HEK293 (cell line): ENCODE results near the gene CDC25C.
A peak's percentile ranks its signal among the peaks of the same experiment; 100 is the strongest.

Experiments used
- CTCF ChIA-PET: fragments of 350-600 bp; formaldehyde crosslinking; extraction: SDS; loops from one replicate; lab custom pipeline; 2021; ENCODE audit warnings: antibody characterized with exemption; lab: Yijun Ruan, JAX
- POLR2A ChIA-PET: fragments of 300-600 bp; formaldehyde crosslinking; extraction: SDS; loops from one replicate; lab custom pipeline; 2020; ENCODE audit warnings: antibody characterized with exemption, inconsistent platforms; lab: Yijun Ruan, JAX
- H3K27ac ChIP-seq: fragments of 200-500 bp; sonication (Bioruptor generic); 2 replicates; pipeline ENCODE4 v1.5.1; 2014; ENCODE audit warnings: low read depth, low read length, control low read depth, inconsistent platforms; ENCODE audit errors: extremely low read depth
- H3K36me3 ChIP-seq, 2 experiments: fragments of 200-500 bp in 1 of 2; sonication (Bioruptor generic) in 1 of 2; 1 replicate in 1 of 2; 2 replicates in 1 of 2; pipeline ENCODE4 v1.5.1; 2014 to 2017; ENCODE audit warnings: inconsistent platforms in 2 of 2, low read length in 2 of 2; ENCODE audit not compliant: control insufficient read depth in 2 of 2, insufficient read depth in 1 of 2
- H3K4me1 ChIP-seq: fragments of 200-500 bp; sonication (Bioruptor generic); 2 replicates; pipeline ENCODE4 v1.5.1; 2014; ENCODE audit warnings: mild to moderate bottlenecking, low read length, inconsistent platforms; ENCODE audit not compliant: control insufficient read depth, insufficient read depth
- H3K4me3 ChIP-seq: 2 replicates; pipeline ENCODE4 v1.5.1; 2011; ENCODE audit warnings: low read depth, mild to moderate bottlenecking, control low read depth, low read length, moderate library complexity
- H3K9me3 ChIP-seq: fragments of 200-500 bp; sonication (Bioruptor generic); 2 replicates; pipeline ENCODE4 v1.5.1; 2014; ENCODE audit warnings: low read depth, low read length, inconsistent platforms; ENCODE audit not compliant: control insufficient read depth, insufficient read depth
- FEZF1 ChIP-seq: fragments of 450-650 bp; formaldehyde crosslinking; IDR thresholded peaks from 2 replicates; pipeline ENCODE4 v1.5.1; 2016; ENCODE audit warnings: missing biosample characterization, missing genetic modification characterization
- GLI4 ChIP-seq: fragments of 450-650 bp; formaldehyde crosslinking; IDR thresholded peaks from 2 replicates; pipeline ENCODE4 v1.5.1; 2016; ENCODE audit warnings: missing biosample characterization, missing genetic modification characterization
- HOXD13 ChIP-seq: sonication (generic); formaldehyde crosslinking; IDR thresholded peaks from 2 replicates; pipeline ENCODE4 v1.8.0; 2022; ENCODE audit warnings: missing genetic modification reagents, borderline replicate concordance
- IKZF3 ChIP-seq: fragments of 450-650 bp; IDR thresholded peaks from 2 replicates; pipeline ENCODE4 v1.5.0; 2018; ENCODE audit warnings: missing biosample characterization, mild to moderate bottlenecking, missing genetic modification characterization, moderate library complexity
- MZF1 ChIP-seq: fragments of 450-650 bp; formaldehyde crosslinking; IDR thresholded peaks from 2 replicates; pipeline ENCODE4 v1.5.1; 2017; ENCODE audit warnings: missing biosample characterization, missing genetic modification characterization, borderline replicate concordance
- OSR2 ChIP-seq: fragments of 450-650 bp; formaldehyde crosslinking; IDR thresholded peaks from 2 replicates; pipeline ENCODE4 v1.5.1; 2016; ENCODE audit warnings: missing biosample characterization, missing genetic modification characterization
- PRDM1 ChIP-seq: fragments of 450-650 bp; formaldehyde crosslinking; IDR thresholded peaks from 2 replicates; pipeline ENCODE4; 2016; ENCODE audit warnings: missing biosample characterization, missing genetic modification characterization
- TRIM28 ChIP-seq: IDR thresholded peaks from 2 replicates; pipeline ENCODE4 v1.6.1; 2011; ENCODE audit warnings: low read length, control low read depth, borderline replicate concordance
- YY1 ChIP-seq: fragments of 450-650 bp; formaldehyde crosslinking; IDR thresholded peaks from 2 replicates; pipeline ENCODE4 v1.5.1; 2018; ENCODE audit warnings: missing biosample characterization, missing genetic modification characterization
- ZNF140 ChIP-seq: fragments of 450-650 bp; formaldehyde crosslinking; IDR thresholded peaks from 2 replicates; pipeline ENCODE4 v1.5.1; 2016; ENCODE audit warnings: missing biosample characterization, missing genetic modification characterization
- ZNF24 ChIP-seq: fragments of 450-650 bp; formaldehyde crosslinking; IDR thresholded peaks from 2 replicates; pipeline ENCODE4 v1.5.1; 2016; ENCODE audit warnings: missing biosample characterization, missing genetic modification characterization
- ZNF549 ChIP-seq: fragments of 450-650 bp; IDR thresholded peaks from 2 replicates; pipeline ENCODE4 v1.5.1; 2018; ENCODE audit warnings: missing biosample characterization, missing genetic modification characterization, mild to moderate bottlenecking, inconsistent platforms, moderate library complexity
- ZNF561 ChIP-seq: fragments of 450-650 bp; IDR thresholded peaks from 2 replicates; pipeline ENCODE4 v1.5.1; 2018; ENCODE audit warnings: missing biosample characterization, missing genetic modification characterization, borderline replicate concordance
- ZNF623 ChIP-seq: fragments of 450-650 bp; formaldehyde crosslinking; IDR thresholded peaks from 2 replicates; pipeline ENCODE4 v1.5.1; 2016; ENCODE audit warnings: missing biosample characterization, missing genetic modification characterization
- ZNF629 ChIP-seq: fragments of 450-650 bp; formaldehyde crosslinking; IDR thresholded peaks from 2 replicates; pipeline ENCODE4 v1.5.1; 2017; ENCODE audit warnings: missing biosample characterization, missing genetic modification characterization
- ZNF654 ChIP-seq: fragments of 450-650 bp; formaldehyde crosslinking; IDR thresholded peaks from 2 replicates; pipeline ENCODE4 v1.5.1; 2016; ENCODE audit warnings: low read depth, missing biosample characterization, missing genetic modification characterization
- ZNF660 ChIP-seq: fragments of 450-650 bp; IDR thresholded peaks from 2 replicates; pipeline ENCODE4 v1.5.1; 2018; ENCODE audit warnings: missing biosample characterization, mild to moderate bottlenecking, missing genetic modification characterization
- ZNF768 ChIP-seq: fragments of 450-650 bp; formaldehyde crosslinking; IDR thresholded peaks from 2 replicates; pipeline ENCODE4 v1.5.1; 2018; ENCODE audit warnings: missing biosample characterization, mild to moderate bottlenecking, missing genetic modification characterization
- ZNF791 ChIP-seq: fragments of 450-650 bp; formaldehyde crosslinking; IDR thresholded peaks from 2 replicates; pipeline ENCODE4 v1.5.1; 2016; ENCODE audit warnings: missing biosample characterization, missing genetic modification characterization
- TF ChIP-seq, protein P1 (sequence below): fragments of 450-650 bp; formaldehyde crosslinking; IDR thresholded peaks from 2 replicates; pipeline ENCODE4 v1.5.1; 2017; ENCODE audit warnings: missing biosample characterization, missing genetic modification characterization
- TF ChIP-seq, protein P2 (sequence below): fragments of 450-650 bp; formaldehyde crosslinking; IDR thresholded peaks from 2 replicates; pipeline ENCODE4 v1.5.1; 2016; ENCODE audit warnings: missing biosample characterization, missing genetic modification characterization
- TF ChIP-seq, protein P3 (sequence below): fragments of 450-650 bp; formaldehyde crosslinking; IDR thresholded peaks from 2 replicates; pipeline ENCODE4 v1.5.1; 2016; ENCODE audit warnings: missing biosample characterization, missing genetic modification characterization
- TF ChIP-seq, protein P4 (sequence below): fragments of 450-650 bp; formaldehyde crosslinking; IDR thresholded peaks from 2 replicates; pipeline ENCODE4 v1.5.1; 2016; ENCODE audit warnings: missing biosample characterization, missing genetic modification characterization
- TF ChIP-seq, protein P5 (sequence below): fragments of 450-650 bp; formaldehyde crosslinking; IDR thresholded peaks from 2 replicates; pipeline ENCODE4 v1.5.1; 2016; ENCODE audit warnings: missing biosample characterization, missing genetic modification characterization

CDC25C gene

DNA sequence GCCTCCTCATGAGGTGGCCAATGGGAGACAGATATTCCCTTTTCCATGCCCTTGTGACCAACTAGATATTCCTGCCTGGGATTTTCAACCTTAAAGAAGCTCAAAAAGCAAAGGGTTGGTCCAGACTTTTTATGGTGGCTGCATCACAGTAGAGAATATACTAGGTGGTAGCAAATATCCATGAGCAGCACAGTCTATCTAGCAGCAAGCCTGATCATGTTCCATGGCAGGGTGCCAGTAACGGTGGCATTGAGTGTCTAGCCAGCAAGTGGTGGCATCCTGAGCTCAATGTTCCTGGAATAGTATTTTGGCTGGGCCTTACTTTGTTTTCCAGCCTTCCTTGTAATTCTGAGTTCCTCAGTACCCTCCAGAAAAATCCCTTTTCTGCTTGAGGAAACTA is 25.8 kb downstream of the CDC25C start (continued):
- TF ChIP-seq, protein P1, sequence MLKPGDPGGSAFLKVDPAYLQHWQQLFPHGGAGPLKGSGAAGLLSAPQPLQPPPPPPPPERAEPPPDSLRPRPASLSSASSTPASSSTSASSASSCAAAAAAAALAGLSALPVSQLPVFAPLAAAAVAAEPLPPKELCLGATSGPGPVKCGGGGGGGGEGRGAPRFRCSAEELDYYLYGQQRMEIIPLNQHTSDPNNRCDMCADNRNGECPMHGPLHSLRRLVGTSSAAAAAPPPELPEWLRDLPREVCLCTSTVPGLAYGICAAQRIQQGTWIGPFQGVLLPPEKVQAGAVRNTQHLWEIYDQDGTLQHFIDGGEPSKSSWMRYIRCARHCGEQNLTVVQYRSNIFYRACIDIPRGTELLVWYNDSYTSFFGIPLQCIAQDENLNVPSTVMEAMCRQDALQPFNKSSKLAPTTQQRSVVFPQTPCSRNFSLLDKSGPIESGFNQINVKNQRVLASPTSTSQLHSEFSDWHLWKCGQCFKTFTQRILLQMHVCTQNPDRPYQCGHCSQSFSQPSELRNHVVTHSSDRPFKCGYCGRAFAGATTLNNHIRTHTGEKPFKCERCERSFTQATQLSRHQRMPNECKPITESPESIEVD = no peak
- TF ChIP-seq ZNF140 (tag by site-specific recombination) (no peak), GLI4 (tag by site-specific recombination) (0 out of 2 replicates have a peak, but pooled peaks have one; percentile 30), TRIM28 (no peak), OSR2 (peak; percentile 90), ZNF561 (tag by site-specific recombination) (0 out of 2 replicates have a peak, but pooled peaks have one; percentile 35), IKZF3 (tag by site-specific recombination) (no peak), ZNF660 (tag by site-specific recombination) (peak; percentile 92)
- TF ChIP-seq, protein P2, sequence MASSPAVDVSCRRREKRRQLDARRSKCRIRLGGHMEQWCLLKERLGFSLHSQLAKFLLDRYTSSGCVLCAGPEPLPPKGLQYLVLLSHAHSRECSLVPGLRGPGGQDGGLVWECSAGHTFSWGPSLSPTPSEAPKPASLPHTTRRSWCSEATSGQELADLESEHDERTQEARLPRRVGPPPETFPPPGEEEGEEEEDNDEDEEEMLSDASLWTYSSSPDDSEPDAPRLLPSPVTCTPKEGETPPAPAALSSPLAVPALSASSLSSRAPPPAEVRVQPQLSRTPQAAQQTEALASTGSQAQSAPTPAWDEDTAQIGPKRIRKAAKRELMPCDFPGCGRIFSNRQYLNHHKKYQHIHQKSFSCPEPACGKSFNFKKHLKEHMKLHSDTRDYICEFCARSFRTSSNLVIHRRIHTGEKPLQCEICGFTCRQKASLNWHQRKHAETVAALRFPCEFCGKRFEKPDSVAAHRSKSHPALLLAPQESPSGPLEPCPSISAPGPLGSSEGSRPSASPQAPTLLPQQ (tag by site-specific recombination) = peak; percentile 39; the same call in 1 of the 2 replicates
- TF ChIP-seq, protein P3, sequence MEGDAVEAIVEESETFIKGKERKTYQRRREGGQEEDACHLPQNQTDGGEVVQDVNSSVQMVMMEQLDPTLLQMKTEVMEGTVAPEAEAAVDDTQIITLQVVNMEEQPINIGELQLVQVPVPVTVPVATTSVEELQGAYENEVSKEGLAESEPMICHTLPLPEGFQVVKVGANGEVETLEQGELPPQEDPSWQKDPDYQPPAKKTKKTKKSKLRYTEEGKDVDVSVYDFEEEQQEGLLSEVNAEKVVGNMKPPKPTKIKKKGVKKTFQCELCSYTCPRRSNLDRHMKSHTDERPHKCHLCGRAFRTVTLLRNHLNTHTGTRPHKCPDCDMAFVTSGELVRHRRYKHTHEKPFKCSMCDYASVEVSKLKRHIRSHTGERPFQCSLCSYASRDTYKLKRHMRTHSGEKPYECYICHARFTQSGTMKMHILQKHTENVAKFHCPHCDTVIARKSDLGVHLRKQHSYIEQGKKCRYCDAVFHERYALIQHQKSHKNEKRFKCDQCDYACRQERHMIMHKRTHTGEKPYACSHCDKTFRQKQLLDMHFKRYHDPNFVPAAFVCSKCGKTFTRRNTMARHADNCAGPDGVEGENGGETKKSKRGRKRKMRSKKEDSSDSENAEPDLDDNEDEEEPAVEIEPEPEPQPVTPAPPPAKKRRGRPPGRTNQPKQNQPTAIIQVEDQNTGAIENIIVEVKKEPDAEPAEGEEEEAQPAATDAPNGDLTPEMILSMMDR (tag by site-specific recombination) = peak; percentile 54
- TF ChIP-seq, protein P4, sequence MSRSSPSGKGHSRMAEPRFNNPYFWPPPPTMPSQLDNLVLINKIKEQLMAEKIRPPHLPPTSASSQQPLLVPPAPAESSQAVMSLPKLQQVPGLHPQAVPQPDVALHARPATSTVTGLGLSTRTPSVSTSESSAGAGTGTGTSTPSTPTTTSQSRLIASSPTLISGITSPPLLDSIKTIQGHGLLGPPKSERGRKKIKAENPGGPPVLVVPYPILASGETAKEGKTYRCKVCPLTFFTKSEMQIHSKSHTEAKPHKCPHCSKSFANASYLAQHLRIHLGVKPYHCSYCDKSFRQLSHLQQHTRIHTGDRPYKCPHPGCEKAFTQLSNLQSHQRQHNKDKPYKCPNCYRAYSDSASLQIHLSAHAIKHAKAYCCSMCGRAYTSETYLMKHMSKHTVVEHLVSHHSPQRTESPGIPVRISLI (tag by site-specific recombination) = no peak
- TF ChIP-seq, protein P5, sequence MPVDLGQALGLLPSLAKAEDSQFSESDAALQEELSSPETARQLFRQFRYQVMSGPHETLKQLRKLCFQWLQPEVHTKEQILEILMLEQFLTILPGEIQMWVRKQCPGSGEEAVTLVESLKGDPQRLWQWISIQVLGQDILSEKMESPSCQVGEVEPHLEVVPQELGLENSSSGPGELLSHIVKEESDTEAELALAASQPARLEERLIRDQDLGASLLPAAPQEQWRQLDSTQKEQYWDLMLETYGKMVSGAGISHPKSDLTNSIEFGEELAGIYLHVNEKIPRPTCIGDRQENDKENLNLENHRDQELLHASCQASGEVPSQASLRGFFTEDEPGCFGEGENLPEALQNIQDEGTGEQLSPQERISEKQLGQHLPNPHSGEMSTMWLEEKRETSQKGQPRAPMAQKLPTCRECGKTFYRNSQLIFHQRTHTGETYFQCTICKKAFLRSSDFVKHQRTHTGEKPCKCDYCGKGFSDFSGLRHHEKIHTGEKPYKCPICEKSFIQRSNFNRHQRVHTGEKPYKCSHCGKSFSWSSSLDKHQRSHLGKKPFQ = no peak
- TF ChIP-seq, all 188 proteins: peak for 12

DNA sequence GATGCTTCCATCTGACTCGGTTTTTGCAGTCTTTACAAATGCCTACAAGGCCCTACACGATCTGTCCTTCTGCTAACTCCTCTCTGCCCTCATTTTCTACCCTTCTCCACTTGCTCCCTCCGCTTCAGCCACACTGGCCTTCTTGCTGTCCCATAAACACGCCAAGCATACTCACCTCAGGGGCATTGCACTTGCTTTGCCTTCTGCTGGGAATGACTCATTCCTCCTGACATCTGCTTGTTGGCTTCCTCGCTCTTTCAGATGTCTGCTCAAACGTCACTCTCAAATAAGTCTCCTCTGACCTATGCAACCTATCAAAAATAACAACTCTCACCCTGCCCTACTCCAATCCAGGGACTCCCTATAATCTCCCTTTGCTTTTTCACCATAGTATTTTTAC is 28.2 kb downstream of the CDC25C start:
- Histone ChIP-seq H3K4me3 (no peak overlapping the region), H3K4me1 (peaks cover 4% of the 10 kb centered on the region; the same call in 1 of the 2 replicates), H3K9me3 (no peaks in the 10 kb centered on the region), H3K27ac (no peak overlapping the region), H3K36me3 (peaks cover 16 to 19% of the 10 kb centered on the region in 2 experiments)
- CTCF ChIA-PET = interaction anchor here (0.6 kb wide), 1 partner anchor 236 kb away, joined by 3 read pairs; no protein-coding TSS in a partner anchor
- TF ChIP-seq ZNF629 (tag by site-specific recombination) = 0 out of 2 replicates have a peak, but pooled peaks have one; percentile 30
- TF ChIP-seq ZNF623 (tag by site-specific recombination) = peak; percentile 97
- TF ChIP-seq PRDM1 (tag by site-specific recombination) = peak; percentile 46
- no peak for TF ChIP-seq ZNF791 (tag by site-specific recombination)
- POLR2A ChIA-PET = no interaction called here

DNA sequence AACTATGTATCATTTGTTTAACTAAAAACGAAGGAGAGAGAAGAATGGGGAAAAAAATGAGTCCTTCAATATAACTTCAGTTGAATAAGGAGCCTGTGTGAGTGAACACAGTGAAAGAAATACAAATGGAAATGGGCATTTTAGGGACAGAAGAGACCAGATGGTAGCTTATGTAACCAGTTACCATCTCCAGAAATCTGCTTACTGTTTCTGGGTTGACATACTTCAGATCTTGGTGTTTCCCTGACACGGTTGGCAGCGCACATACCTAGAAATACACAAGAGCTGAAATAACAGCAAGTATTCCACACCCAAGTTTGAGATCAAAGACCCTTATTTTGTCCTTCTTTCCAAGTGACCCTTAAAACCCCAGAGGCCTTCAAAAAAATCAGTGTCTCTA is 42.3 kb downstream of the CDC25C start:
- Histone ChIP-seq H3K4me3 (no peak overlapping the region), H3K36me3 (peaks cover 30 to 53% of the 10 kb centered on the region in 2 experiments), H3K4me1 (no peaks in the 10 kb centered on the region), H3K27ac (no peak overlapping the region), H3K9me3 (no peaks in the 10 kb centered on the region)
- TF ChIP-seq ZNF654 = no peak
- TF ChIP-seq ZNF24 (tag by site-specific recombination) = no peak
- no peak for TF ChIP-seq ZNF768 (tag by site-specific recombination)
- TF ChIP-seq MZF1 (tag by site-specific recombination) = no peak
- no peak for TF ChIP-seq HOXD13
- no peak for TF ChIP-seq YY1 (tag by site-specific recombination)
- TF ChIP-seq ZNF549 (tag by site-specific recombination) = no peak
- TF ChIP-seq FEZF1 (tag by site-specific recombination) = no peak
- POLR2A ChIA-PET = no interaction called here
- CTCF ChIA-PET = interaction anchor here (0.7 kb wide), 1 partner anchor 67 kb away, joined by 3 read pairs; no protein-coding TSS in a partner anchor
